Measurements from ENCODE around the gene DNASE2.
"Not testable (repeated sequence)": the region's sequence is repeated elsewhere in the genome, so short reads cannot be mapped to it uniquely, and the experiment has no call there.

Gene DNASE2

DNA sequence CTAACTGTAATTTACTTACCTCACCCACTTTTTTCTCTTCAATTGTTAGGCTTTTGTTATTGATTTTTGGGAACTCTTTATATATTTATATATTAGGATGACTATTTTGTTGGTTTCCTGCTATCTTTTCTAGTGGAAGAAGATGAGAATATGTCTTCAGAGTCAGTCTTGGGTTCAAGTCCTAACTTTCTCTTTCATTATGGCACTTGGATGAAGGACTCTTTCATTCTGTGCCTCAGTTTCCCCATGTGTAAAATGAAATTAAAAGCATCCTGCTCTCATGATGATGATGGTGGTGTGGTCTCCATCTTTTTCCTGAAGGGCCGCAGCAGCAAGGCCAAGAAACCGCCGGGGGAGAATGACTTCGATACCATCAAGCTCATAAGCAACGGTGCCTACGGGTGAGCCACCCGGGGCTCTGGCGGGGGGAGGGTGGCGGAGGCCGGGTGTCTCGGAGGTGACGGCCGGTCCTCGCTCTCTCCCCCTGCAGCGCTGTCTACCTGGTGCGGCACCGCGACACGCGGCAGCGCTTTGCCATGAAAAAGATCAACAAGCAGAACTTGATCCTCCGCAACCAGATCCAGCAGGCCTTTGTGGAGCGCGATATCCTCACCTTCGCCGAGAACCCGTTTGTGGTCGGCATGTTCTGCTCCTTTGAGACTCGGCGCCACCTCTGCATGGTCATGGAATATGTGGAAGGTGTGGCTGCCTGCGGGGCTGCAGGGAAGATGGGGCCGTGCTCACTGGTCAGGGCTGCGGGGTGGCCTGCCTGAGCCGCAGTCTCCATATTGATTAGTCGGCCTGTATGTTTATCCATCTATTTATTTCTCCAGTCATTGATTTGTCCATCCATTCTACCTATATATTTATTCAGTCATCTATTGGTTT is 23.0 kb downstream of the DNASE2 start:
- no peaks in the 10 kb centered on the region; the same call in 1 of the 2 replicates for H3F3A ChIP-seq (ENCODE audit: insufficient read depth)
- H4K20me1 ChIP-seq (ENCODE audit: low read depth, low read length) = no peaks in the 10 kb centered on the region
- H3K9me3 ChIP-seq (ENCODE audit: insufficient read depth, low read length) = no peaks in the 10 kb centered on the region
- H3K27me3 ChIP-seq (ENCODE audit: low read length) = no peaks in the 10 kb centered on the region
- H3K4me3 ChIP-seq (ENCODE audit: insufficient read depth, low read length, poor library complexity, severe bottlenecking) = no peak overlapping the region
- no peak overlapping the region for H3K9ac ChIP-seq (ENCODE audit: low read length)
- no peaks in the 10 kb centered on the region for H3K79me2 ChIP-seq (ENCODE audit: insufficient read depth, low read length)
- TF ChIP-seq, protein P1, sequence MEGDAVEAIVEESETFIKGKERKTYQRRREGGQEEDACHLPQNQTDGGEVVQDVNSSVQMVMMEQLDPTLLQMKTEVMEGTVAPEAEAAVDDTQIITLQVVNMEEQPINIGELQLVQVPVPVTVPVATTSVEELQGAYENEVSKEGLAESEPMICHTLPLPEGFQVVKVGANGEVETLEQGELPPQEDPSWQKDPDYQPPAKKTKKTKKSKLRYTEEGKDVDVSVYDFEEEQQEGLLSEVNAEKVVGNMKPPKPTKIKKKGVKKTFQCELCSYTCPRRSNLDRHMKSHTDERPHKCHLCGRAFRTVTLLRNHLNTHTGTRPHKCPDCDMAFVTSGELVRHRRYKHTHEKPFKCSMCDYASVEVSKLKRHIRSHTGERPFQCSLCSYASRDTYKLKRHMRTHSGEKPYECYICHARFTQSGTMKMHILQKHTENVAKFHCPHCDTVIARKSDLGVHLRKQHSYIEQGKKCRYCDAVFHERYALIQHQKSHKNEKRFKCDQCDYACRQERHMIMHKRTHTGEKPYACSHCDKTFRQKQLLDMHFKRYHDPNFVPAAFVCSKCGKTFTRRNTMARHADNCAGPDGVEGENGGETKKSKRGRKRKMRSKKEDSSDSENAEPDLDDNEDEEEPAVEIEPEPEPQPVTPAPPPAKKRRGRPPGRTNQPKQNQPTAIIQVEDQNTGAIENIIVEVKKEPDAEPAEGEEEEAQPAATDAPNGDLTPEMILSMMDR (IDR thresholded peaks at IDR 0.05; ENCODE audit: insufficient read depth, low read length, poor library complexity, severe bottlenecking) = no peak
- no peak for TF ChIP-seq EZH2phosphoT487 (conservative IDR thresholded peaks at IDR 0.05; ENCODE audit: low read length)
- no peaks in the 10 kb centered on the region for H3K36me3 ChIP-seq (ENCODE audit: low read length)
- H3K27ac ChIP-seq (ENCODE audit: low read depth, low read length) = no peak overlapping the region
- H2AFZ ChIP-seq (ENCODE audit: low read depth, low read length, severe bottlenecking) = no peak overlapping the region
- H3K9me2 ChIP-seq (replicated peaks; ENCODE audit: insufficient read depth, low read length) = no peaks in the 10 kb centered on the region
- H3K4me2 ChIP-seq (ENCODE audit: low read depth, low read length, poor library complexity, severe bottlenecking) = no peak overlapping the region

DNA sequence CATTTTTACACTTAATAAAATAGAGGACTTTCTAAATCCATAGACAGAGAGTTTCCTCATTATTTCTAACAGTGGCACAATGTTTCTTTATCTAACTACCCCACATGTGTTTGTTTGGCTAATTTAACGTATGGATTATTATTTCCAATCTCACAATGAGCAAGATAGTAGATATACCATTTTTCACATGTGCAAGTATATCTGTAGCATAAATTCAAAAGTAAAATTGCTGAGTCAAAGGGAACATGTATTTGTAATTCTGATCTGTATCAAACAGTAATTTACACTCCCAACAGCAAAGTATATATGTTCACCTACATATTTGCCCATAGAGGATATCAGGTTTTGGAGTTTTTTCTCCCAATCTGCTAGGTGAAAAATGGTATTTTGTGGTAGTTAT is 24.6 kb downstream of the DNASE2 start:
- no peak overlapping the region for H2AFZ ChIP-seq (ENCODE audit: low read depth, low read length, severe bottlenecking)
- no peaks in the 10 kb centered on the region for H3K27me3 ChIP-seq (ENCODE audit: low read length)
- H3K9me2 ChIP-seq (replicated peaks; ENCODE audit: insufficient read depth, low read length) = no peaks in the 10 kb centered on the region
- H3F3A ChIP-seq (ENCODE audit: insufficient read depth) = no peaks in the 10 kb centered on the region; the same call in 1 of the 2 replicates
- H3K9ac ChIP-seq (ENCODE audit: low read length) = no peak overlapping the region
- no peak overlapping the region for H3K4me3 ChIP-seq (ENCODE audit: insufficient read depth, low read length, poor library complexity, severe bottlenecking)
- H3K27ac ChIP-seq (ENCODE audit: low read depth, low read length) = no peak overlapping the region
- TF ChIP-seq, protein P1 (IDR thresholded peaks at IDR 0.05; ENCODE audit: insufficient read depth, low read length, poor library complexity, severe bottlenecking) = no peak
- no peak for TF ChIP-seq EZH2phosphoT487 (conservative IDR thresholded peaks at IDR 0.05; ENCODE audit: low read length)
- H3K79me2 ChIP-seq (ENCODE audit: insufficient read depth, low read length) = no peaks in the 10 kb centered on the region
- no peaks in the 10 kb centered on the region for H3K9me3 ChIP-seq (ENCODE audit: insufficient read depth, low read length)
- no peaks in the 10 kb centered on the region for H4K20me1 ChIP-seq (ENCODE audit: low read depth, low read length)
- H3K4me2 ChIP-seq (ENCODE audit: low read depth, low read length, poor library complexity, severe bottlenecking) = no peak overlapping the region
- no peaks in the 10 kb centered on the region for H3K36me3 ChIP-seq (ENCODE audit: low read length)

DNA sequence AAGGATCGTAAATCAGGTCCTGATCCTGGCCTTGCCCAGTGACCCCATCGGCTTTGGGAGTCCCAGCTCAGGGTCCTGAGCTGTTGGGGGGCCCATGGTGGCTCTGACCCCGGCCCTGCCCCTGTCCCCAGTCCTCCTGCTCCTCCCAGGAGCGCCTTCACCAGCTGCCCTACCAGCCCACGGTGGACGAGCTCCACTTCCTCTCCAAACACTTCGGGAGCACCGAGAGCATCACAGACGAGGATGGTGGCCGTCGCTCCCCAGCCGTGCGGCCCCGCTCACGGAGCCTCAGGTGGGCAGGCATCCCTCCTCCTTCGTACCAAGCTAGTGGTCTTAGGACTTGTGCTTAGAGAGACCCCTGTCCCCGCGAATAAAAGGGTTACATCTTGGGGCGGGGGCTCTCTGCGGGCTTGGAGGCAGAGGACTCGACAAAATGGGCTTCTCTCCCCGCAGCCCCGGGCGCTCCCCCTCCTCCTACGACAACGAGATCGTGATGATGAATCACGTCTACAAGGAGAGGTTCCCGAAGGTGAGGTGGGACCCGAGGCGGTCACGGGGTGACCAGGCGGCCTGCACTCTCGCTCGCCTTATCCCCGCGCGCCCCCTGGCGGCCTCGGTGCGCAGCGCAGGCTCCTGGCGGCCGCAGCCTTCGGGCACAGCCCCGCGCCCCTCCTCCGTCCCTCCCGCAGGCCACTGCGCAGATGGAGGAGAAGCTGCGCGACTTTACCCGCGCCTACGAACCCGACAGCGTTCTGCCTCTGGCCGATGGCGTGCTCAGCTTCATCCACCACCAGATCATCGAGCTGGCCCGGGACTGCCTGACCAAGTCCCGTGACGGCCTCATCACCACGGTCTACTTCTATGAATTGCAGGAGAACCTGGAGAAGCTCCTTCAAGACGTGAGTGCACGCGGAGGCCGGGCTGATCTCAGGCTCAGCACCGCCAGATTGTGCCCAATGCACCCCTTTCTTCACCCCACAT is 33.8 kb downstream of the DNASE2 start:
- no peak overlapping the region for H3K4me3 ChIP-seq (ENCODE audit: insufficient read depth, low read length, poor library complexity, severe bottlenecking)
- no peaks in the 10 kb centered on the region for H3K36me3 ChIP-seq (ENCODE audit: low read length)
- H3K27ac ChIP-seq (ENCODE audit: low read depth, low read length) = no peak overlapping the region

DNA sequence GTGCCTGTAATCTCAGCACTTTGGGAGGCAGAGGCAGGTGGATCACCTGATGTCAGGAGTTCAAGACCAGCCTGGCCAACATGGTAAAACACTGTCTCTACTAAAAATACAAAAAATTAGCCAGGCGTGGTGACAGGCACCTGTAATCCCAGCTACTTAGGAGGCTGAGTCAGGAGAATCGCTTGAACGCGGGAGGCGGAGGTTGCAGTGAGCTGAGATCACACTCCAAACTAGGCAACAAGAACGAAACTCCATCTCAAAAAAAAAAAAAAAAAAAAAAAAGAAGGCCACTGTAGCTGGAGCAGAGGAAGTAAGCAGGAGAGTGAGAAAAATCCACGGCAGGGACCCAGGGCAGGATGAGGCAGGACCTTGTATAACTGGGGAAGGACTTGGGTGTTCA is 34.6 kb downstream of the DNASE2 start:
- H2AFZ ChIP-seq (ENCODE audit: low read depth, low read length, severe bottlenecking); H3K9me2 ChIP-seq (replicated peaks; ENCODE audit: insufficient read depth, low read length); H3K36me3 ChIP-seq (ENCODE audit: low read length); H3K27ac ChIP-seq (ENCODE audit: low read depth, low read length); H3K9me3 ChIP-seq (ENCODE audit: insufficient read depth, low read length); H4K20me1 ChIP-seq (ENCODE audit: low read depth, low read length); H3K4me2 ChIP-seq (ENCODE audit: low read depth, low read length, poor library complexity, severe bottlenecking); H3K79me2 ChIP-seq (ENCODE audit: insufficient read depth, low read length); H3K27me3 ChIP-seq (ENCODE audit: low read length); H3F3A ChIP-seq (ENCODE audit: insufficient read depth); H3K9ac ChIP-seq (ENCODE audit: low read length); H3K4me3 ChIP-seq (ENCODE audit: insufficient read depth, low read length, poor library complexity, severe bottlenecking): not testable (repeated sequence)

More for the DNA sequence above, 33.8 kb downstream of the DNASE2 start:
- Histone ChIP-seq H3K79me2 (ENCODE audit: insufficient read depth, low read length) (no peaks in the 10 kb centered on the region), H3F3A (ENCODE audit: insufficient read depth) (no peaks in the 10 kb centered on the region), H3K9me3 (ENCODE audit: insufficient read depth, low read length) (no peaks in the 10 kb centered on the region), H3K9ac (ENCODE audit: low read length) (no peak overlapping the region), H3K4me2 (ENCODE audit: low read depth, low read length, poor library complexity, severe bottlenecking) (peak overlapping the region; percentile 19), H3K9me2 (replicated peaks; ENCODE audit: insufficient read depth, low read length) (no peaks in the 10 kb centered on the region), H4K20me1 (ENCODE audit: low read depth, low read length) (no peaks in the 10 kb centered on the region), H2AFZ (ENCODE audit: low read depth, low read length, severe bottlenecking) (no peak overlapping the region), H3K27me3 (ENCODE audit: low read length) (no peaks in the 10 kb centered on the region)
- TF ChIP-seq, protein P1 (IDR thresholded peaks at IDR 0.05; ENCODE audit: insufficient read depth, low read length, poor library complexity, severe bottlenecking) = peak; percentile 80
- TF ChIP-seq EZH2phosphoT487 (conservative IDR thresholded peaks at IDR 0.05; ENCODE audit: low read length) = no peak
